GM18517 (cell line): ENCODE results near the gene TK2.
"Not testable (repeated sequence)": the region's sequence is repeated elsewhere in the genome, so short reads cannot be mapped to it uniquely, and the experiment has no call there.

Source experiments
- ATAC-seq: cut with Tn5 transposase; IDR thresholded peaks from one replicate; pipeline ENCODE4 v1.9.1; 2021; ENCODE audit warnings: mild to moderate bottlenecking, moderate library complexity; ENCODE audit not compliant: unreplicated experiment

TK2 gene

GRCh38 chr16:66521252-66521713 lies 28.6 kb downstream of the TK2 start:
- no peak for ATAC-seq

GRCh38 chr16:66520406-66521170 lies 29.3 kb downstream of the TK2 start:
- no peak for ATAC-seq

GRCh38 chr16:66519482-66520373 lies 30.2 kb downstream of the TK2 start:
- no peak for ATAC-seq

GRCh38 chr16:66517586-66518263 lies 32.2 kb downstream of the TK2 start:
- ATAC-seq: no peak

GRCh38 chr16:66516808-66517585 lies 32.9 kb downstream of the TK2 start:
- ATAC-seq: peak; percentile 98

- peak; percentile 19 for ATAC-seq
Measured at GRCh38 chr16:66516509-66516807, 33.5 kb downstream of the TK2 start.

GRCh38 chr16:66515596-66516508 lies 34.1 kb downstream of the TK2 start:
- no peak for ATAC-seq

GRCh38 chr16:66514980-66515595 lies 34.8 kb downstream of the TK2 start:
- ATAC-seq: not testable (repeated sequence)

GRCh38 chr16:66514391-66514790 lies 35.5 kb downstream of the TK2 start:
- ATAC-seq: not testable (repeated sequence)

- no peak for ATAC-seq
Measured at GRCh38 chr16:66513111-66513723, 36.7 kb downstream of the TK2 start.

GRCh38 chr16:66512272-66513110 lies 37.4 kb downstream of the TK2 start:
- ATAC-seq: no peak

- ATAC-seq: no peak
Measured at GRCh38 chr16:66511602-66512271, 38.2 kb downstream of the TK2 start.

- no peak for ATAC-seq
Measured at GRCh38 chr16:66510711-66511601, 39.0 kb downstream of the TK2 start.

- no peak for ATAC-seq
Measured at GRCh38 chr16:66510298-66510697, 39.6 kb downstream of the TK2 start.

GRCh38 chr16:66509576-66509975 lies 40.3 kb downstream of the TK2 start:
- ATAC-seq: no peak

GRCh38 chr16:66508914-66509496 lies 40.9 kb downstream of the TK2 start:
- ATAC-seq: no peak
